GM12878 (cell line): ENCODE measurements around the gene DIAPH3. TPM values are rescaled to one million over a fixed set of nuclear protein-coding genes. Genes with fewer than 3 reads are reported as not detected.
A peak's percentile ranks its signal among the peaks of the same experiment; 100 is the strongest.

ENCODE experiments used
- BACH1 ChIP-seq: fragments of 450-650 bp; IDR thresholded peaks from 2 replicates; pipeline ENCODE4 v1.6.1; 2017; ENCODE audit warnings: mild to moderate bottlenecking, borderline replicate concordance
- BCL11A ChIP-seq: IDR thresholded peaks from 2 replicates; pipeline ENCODE4 v1.6.1; 2011; ENCODE audit warnings: low read depth, low read length
- BMI1 ChIP-seq: fragments of 450-650 bp; IDR thresholded peaks from 2 replicates; pipeline ENCODE4 v1.6.1; 2016; ENCODE audit warnings: mild to moderate bottlenecking, moderate library complexity, borderline replicate concordance
- CBX5 ChIP-seq: sonication (generic); IDR thresholded peaks from 2 replicates; pipeline ENCODE4 v1.6.1; 2016; ENCODE audit warnings: low read depth, moderate library complexity, mild to moderate bottlenecking, inconsistent platforms
- CHD2 ChIP-seq: IDR thresholded peaks from 2 replicates; pipeline ENCODE4 v1.6.1; 2011; ENCODE audit warnings: low read depth, low read length, improper control_type of control experiment, borderline replicate concordance
- DPF2 ChIP-seq: fragments of 450-650 bp; IDR thresholded peaks from 2 replicates; pipeline ENCODE4 v1.6.1; 2017; ENCODE audit warnings: mild to moderate bottlenecking
- ETV6 ChIP-seq, 2 experiments: fragments of 450-650 bp in 1 of 2; IDR thresholded peaks in 1 of 2; conservative IDR thresholded peaks in 1 of 2; 2 replicates each; pipeline ENCODE4 v1.6.1; 2014; ENCODE audit warnings: antibody characterized with exemption in 1 of 2, borderline replicate concordance in 1 of 2, low read depth in 1 of 2, mild to moderate bottlenecking in 1 of 2, moderate library complexity in 1 of 2
- IKZF1 ChIP-seq: fragments of 450-650 bp; conservative IDR thresholded peaks from 2 replicates; pipeline ENCODE4 v1.6.1; 2017; ENCODE audit warnings: antibody characterized with exemption, mild to moderate bottlenecking
- IKZF2 ChIP-seq, 2 experiments: fragments of 450-650 bp; IDR thresholded peaks; 2 replicates each; pipeline ENCODE4 v1.6.1; 2017; ENCODE audit warnings: mild to moderate bottlenecking in 2 of 2, moderate library complexity in 2 of 2
- JUND ChIP-seq: IDR thresholded peaks from 2 replicates; pipeline ENCODE4 v1.6.1; 2012; ENCODE audit warnings: low read depth, mild to moderate bottlenecking, low read length, improper control_type of control experiment, moderate library complexity
- MEF2B ChIP-seq: fragments of 450-650 bp; IDR thresholded peaks from 2 replicates; pipeline ENCODE4 v1.6.1; 2018; ENCODE audit warnings: mild to moderate bottlenecking, moderate library complexity; ENCODE audit not compliant: partially characterized antibody, poor library complexity, severe bottlenecking
- RAD21 ChIP-seq: IDR thresholded peaks from 2 replicates; pipeline ENCODE4 v1.6.1; 2011; ENCODE audit warnings: mild to moderate bottlenecking, low read depth, low read length, moderate library complexity; ENCODE audit not compliant: insufficient read depth
- RB1 ChIP-seq: fragments of 450-650 bp; formaldehyde crosslinking; IDR thresholded peaks from 2 replicates; pipeline ENCODE4 v1.6.1; 2017; ENCODE audit warnings: mild to moderate bottlenecking, borderline replicate concordance
- RCOR1 ChIP-seq: conservative IDR thresholded peaks from 2 replicates; pipeline ENCODE4 v1.6.1; 2012; ENCODE audit warnings: low read depth, low read length, improper control_type of control experiment
- SREBF1 ChIP-seq: IDR thresholded peaks from 2 replicates; pipeline ENCODE4 v1.6.1; 2012; ENCODE audit warnings: mild to moderate bottlenecking, low read length
- SUPT20H ChIP-seq: IDR thresholded peaks from 2 replicates; pipeline ENCODE4 v1.6.1; 2011; ENCODE audit warnings: low read depth, mild to moderate bottlenecking, low read length, moderate library complexity, borderline replicate concordance; ENCODE audit not compliant: control insufficient read depth
- TBL1XR1 ChIP-seq: IDR thresholded peaks from 2 replicates; pipeline ENCODE4 v1.6.1; 2012; ENCODE audit warnings: low read depth, low read length, improper control_type of control experiment
- YY1 ChIP-seq: IDR thresholded peaks from 2 replicates; pipeline ENCODE4 v1.6.1; 2011; ENCODE audit warnings: low read depth, mild to moderate bottlenecking, low read length
- ZBED1 ChIP-seq: IDR thresholded peaks from 2 replicates; pipeline ENCODE4 v1.6.1; 2016; ENCODE audit warnings: borderline replicate concordance
- ZSCAN29 ChIP-seq: fragments of 450-650 bp; IDR thresholded peaks from 2 replicates; pipeline ENCODE4 v1.6.1; 2017; ENCODE audit warnings: mild to moderate bottlenecking, moderate library complexity
- polyA plus RNA-seq, 11 experiments: library from polyadenylated mRNA; depleted of rRNA in 4 of 11; unstranded in 6 of 11; stranded (reverse) in 5 of 11; fragments of >200 nt; fragmentation: Nextera tagmentation in 4 of 11; fragmentation: Illumina TruSeq in 1 of 11; extraction: Ambion mirVana in 4 of 11; extraction: Trizol in 1 of 11; gene quantifications; 1 replicate in 1 of 11; 2 replicates in 10 of 11; pipeline versions ENCODE4 v1.2.1 to v1.2.3, GENCODE V29; 2011 to 2016; ENCODE audit warnings: inconsistent platforms in 2 of 11, missing spikeins in 2 of 11, low read depth in 1 of 11
- total RNA-seq, 4 experiments: library from RNA; depleted of rRNA in 3 of 4; stranded (reverse); fragments of >200 nt in 3 of 4; fragmentation: Illumina TruSeq in 1 of 4; extraction: Trizol in 1 of 4; gene quantifications; 2 replicates each; pipeline versions ENCODE4 v1.2.1 to v1.2.3, GENCODE V29; 2013 to 2021
- TF ChIP-seq, protein P1 (sequence below): IDR thresholded peaks from 2 replicates; pipeline ENCODE4 v1.6.1; 2011; ENCODE audit warnings: mild to moderate bottlenecking, low read depth, low read length, moderate library complexity; ENCODE audit not compliant: insufficient replicate concordance
- TF ChIP-seq, protein P2 (sequence below): IDR thresholded peaks from 2 replicates; pipeline ENCODE4 v1.6.1; 2012; ENCODE audit warnings: low read depth, low read length, improper control_type of control experiment
- TF ChIP-seq, protein P3 (sequence below): IDR thresholded peaks from 2 replicates; pipeline ENCODE4 v1.6.1; 2011; ENCODE audit warnings: borderline replicate concordance, low read depth, mild to moderate bottlenecking, moderate library complexity, low read length; ENCODE audit not compliant: insufficient read depth, poor library complexity, severe bottlenecking
- TF ChIP-seq, protein P4 (sequence below): fragments of 450-650 bp; IDR thresholded peaks from 2 replicates; pipeline ENCODE4 v1.6.1; 2017; ENCODE audit warnings: low read depth, mild to moderate bottlenecking, moderate library complexity
- TF ChIP-seq, protein P5 (sequence below): fragments of 450-650 bp; IDR thresholded peaks from 2 replicates; pipeline ENCODE4 v1.6.1; 2016; ENCODE audit warnings: mild to moderate bottlenecking

DIAPH3 gene
- total and polyA plus RNA-seq, 10 of the 15 experiments (the other 5 are each of a cell fraction or from before 2014, with no cell fraction given): 10.1 to 25.2 (median 15.4) TPM

DNA sequence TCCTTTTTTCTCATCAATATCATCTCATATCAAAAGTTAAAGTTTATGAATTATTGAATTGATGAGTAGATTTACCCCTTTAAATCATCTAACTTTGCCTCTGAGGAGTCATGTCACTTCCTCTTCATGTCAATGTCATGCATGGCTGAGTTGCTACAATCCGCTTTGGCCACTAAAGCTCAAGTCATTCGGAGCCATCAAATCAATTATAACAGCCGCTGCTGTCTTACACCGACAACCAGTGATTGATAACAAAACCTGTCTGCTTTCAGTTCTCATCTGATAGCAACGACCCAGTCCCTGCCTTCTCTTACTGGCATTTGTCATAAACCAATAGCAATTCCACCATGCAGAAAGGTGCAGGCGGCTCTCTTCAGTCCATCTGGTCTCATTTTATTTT is 429.3 kb downstream of the DIAPH3 start (continued):
- TF ChIP-seq, protein P1, sequence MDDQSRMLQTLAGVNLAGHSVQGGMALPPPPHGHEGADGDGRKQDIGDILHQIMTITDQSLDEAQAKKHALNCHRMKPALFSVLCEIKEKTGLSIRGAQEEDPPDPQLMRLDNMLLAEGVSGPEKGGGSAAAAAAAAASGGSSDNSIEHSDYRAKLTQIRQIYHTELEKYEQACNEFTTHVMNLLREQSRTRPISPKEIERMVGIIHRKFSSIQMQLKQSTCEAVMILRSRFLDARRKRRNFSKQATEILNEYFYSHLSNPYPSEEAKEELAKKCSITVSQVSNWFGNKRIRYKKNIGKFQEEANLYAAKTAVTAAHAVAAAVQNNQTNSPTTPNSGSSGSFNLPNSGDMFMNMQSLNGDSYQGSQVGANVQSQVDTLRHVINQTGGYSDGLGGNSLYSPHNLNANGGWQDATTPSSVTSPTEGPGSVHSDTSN: peak; percentile 92
- TF ChIP-seq SUPT20H: no peak
- TF ChIP-seq, protein P2, sequence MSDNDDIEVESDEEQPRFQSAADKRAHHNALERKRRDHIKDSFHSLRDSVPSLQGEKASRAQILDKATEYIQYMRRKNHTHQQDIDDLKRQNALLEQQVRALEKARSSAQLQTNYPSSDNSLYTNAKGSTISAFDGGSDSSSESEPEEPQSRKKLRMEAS: no peak
- TF ChIP-seq DPF2: peak; percentile 97
- TF ChIP-seq, protein P3, sequence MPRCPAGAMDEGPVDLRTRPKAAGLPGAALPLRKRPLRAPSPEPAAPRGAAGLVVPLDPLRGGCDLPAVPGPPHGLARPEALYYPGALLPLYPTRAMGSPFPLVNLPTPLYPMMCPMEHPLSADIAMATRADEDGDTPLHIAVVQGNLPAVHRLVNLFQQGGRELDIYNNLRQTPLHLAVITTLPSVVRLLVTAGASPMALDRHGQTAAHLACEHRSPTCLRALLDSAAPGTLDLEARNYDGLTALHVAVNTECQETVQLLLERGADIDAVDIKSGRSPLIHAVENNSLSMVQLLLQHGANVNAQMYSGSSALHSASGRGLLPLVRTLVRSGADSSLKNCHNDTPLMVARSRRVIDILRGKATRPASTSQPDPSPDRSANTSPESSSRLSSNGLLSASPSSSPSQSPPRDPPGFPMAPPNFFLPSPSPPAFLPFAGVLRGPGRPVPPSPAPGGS: peak; percentile 49
- peak in 1 of 2 experiments; percentile 69; a peak in 3 of 4 replicates for TF ChIP-seq IKZF2 (IDR thresholded peaks at IDR 0.05)
- 0 out of 2 replicates have a peak, but pooled peaks have one; percentile 57 for TF ChIP-seq RCOR1
- TF ChIP-seq CBX5: peak; percentile 89
- TF ChIP-seq ETV6 (conservative IDR thresholded peaks at IDR 0.05 in 1 of 2, IDR thresholded peaks at IDR 0.05 in 1 of 2; ENCODE audit: borderline replicate concordance in 1 of 2, low read depth in 1 of 2): peak in 1 of 2 experiments; percentile 38; a peak in 2 of 4 replicates
- TF ChIP-seq ZBED1: peak; percentile 82
- TF ChIP-seq YY1: peak; percentile 61; the same call in 1 of the 2 replicates
- TF ChIP-seq, protein P4, sequence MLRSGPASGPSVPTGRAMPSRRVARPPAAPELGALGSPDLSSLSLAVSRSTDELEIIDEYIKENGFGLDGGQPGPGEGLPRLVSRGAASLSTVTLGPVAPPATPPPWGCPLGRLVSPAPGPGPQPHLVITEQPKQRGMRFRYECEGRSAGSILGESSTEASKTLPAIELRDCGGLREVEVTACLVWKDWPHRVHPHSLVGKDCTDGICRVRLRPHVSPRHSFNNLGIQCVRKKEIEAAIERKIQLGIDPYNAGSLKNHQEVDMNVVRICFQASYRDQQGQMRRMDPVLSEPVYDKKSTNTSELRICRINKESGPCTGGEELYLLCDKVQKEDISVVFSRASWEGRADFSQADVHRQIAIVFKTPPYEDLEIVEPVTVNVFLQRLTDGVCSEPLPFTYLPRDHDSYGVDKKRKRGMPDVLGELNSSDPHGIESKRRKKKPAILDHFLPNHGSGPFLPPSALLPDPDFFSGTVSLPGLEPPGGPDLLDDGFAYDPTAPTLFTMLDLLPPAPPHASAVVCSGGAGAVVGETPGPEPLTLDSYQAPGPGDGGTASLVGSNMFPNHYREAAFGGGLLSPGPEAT: peak; percentile 63; the same call in 1 of the 2 replicates
- peak; percentile 45 for TF ChIP-seq MEF2B
- 0 out of 2 replicates have a peak, but pooled peaks have one; percentile 12 for TF ChIP-seq RAD21
- TF ChIP-seq SREBF1: no peak
- peak; percentile 78 for TF ChIP-seq ZSCAN29
- peak; percentile 70 for TF ChIP-seq BMI1
- TF ChIP-seq RB1: no peak
- peak; percentile 90 for TF ChIP-seq BACH1
- peak; percentile 82 for TF ChIP-seq JUND
- TF ChIP-seq TBL1XR1: peak; percentile 70; the same call in 1 of the 2 replicates
- peak; percentile 39; the same call in 1 of the 2 replicates for TF ChIP-seq IKZF1
- TF ChIP-seq, protein P5, sequence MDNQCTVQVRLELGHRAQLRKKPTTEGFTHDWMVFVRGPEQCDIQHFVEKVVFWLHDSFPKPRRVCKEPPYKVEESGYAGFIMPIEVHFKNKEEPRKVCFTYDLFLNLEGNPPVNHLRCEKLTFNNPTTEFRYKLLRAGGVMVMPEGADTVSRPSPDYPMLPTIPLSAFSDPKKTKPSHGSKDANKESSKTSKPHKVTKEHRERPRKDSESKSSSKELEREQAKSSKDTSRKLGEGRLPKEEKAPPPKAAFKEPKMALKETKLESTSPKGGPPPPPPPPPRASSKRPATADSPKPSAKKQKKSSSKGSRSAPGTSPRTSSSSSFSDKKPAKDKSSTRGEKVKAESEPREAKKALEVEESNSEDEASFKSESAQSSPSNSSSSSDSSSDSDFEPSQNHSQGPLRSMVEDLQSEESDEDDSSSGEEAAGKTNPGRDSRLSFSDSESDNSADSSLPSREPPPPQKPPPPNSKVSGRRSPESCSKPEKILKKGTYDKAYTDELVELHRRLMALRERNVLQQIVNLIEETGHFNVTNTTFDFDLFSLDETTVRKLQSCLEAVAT: 0 out of 2 replicates have a peak, but pooled peaks have one; percentile 22
- peak; percentile 45; the same call in 1 of the 2 replicates for TF ChIP-seq CHD2
- TF ChIP-seq BCL11A: peak; percentile 97
